HG03520 (cell line): Measurements from ENCODE around the gene CMA1.
A peak's percentile ranks its signal among the peaks of the same experiment; 100 is the strongest.
"Not testable (repeated sequence)": the region's sequence is repeated elsewhere in the genome, so short reads cannot be mapped to it uniquely, and the experiment has no call there.

ENCODE experiments used
- ATAC-seq: cut with Tn5 transposase; IDR thresholded peaks from one replicate; pipeline ENCODE4 v1.9.1; 2021; ENCODE audit warnings: mild to moderate bottlenecking, moderate library complexity; ENCODE audit not compliant: unreplicated experiment

Gene CMA1, protein sequence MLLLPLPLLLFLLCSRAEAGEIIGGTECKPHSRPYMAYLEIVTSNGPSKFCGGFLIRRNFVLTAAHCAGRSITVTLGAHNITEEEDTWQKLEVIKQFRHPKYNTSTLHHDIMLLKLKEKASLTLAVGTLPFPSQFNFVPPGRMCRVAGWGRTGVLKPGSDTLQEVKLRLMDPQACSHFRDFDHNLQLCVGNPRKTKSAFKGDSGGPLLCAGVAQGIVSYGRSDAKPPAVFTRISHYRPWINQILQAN

DNA sequence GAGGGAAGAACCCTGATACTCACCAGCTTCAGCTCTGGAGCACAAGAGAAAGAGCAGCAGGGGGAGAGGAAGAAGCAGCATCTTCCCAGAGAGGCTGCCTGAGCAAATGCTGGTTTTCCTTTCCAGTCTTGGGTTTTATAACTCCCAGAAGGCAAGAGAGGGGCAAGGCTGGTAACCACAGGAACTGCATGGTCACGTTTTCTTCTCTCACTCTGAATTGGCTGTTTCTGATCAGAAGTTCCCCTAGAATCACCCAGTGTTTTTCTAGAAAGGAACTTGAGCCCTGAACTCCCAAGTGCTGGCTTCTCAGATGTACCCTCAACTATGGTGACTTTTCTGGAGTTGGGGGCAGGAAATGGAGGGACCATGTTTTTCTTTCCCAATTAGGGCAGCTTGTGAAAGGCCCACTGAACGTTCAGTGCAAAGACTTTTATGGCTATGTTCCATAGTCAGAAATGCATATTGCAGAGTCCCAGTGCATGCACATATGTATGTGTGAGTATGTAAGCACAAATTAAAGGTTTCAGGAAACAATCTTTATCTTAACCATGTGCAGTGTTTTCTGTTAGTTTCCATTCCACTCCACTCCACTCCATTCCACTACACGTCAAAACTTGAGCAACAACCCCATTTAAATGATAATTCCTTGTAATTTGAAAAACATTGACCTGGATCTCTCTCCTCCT lies at the start of gene CMA1:
Gene CMA1 (minus strand): TSS at position 111 of the 686 bp plus-strand sequence. CDS start 30 bp downstream, at position 81.
- no peak for ATAC-seq

DNA sequence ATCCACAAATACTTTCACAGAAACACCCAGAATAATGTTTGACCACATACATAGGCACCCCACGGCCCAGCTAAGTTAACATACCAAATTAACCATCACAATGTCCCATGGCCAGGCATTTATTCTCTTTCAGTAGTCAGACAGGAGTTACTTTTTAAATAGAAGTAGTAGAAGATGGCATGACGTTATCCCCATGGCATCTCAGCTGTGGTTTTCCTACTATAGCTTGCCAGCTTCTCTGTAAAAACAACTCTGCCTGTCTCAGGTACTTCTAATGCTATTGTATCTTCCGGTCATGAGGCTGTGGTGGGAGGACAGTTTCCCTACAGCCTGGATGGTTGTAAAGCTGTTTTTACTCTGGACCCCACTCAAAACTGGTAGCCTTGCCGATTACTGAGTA lies 48.7 kb upstream of the CMA1 start:
- no peak for ATAC-seq

DNA sequence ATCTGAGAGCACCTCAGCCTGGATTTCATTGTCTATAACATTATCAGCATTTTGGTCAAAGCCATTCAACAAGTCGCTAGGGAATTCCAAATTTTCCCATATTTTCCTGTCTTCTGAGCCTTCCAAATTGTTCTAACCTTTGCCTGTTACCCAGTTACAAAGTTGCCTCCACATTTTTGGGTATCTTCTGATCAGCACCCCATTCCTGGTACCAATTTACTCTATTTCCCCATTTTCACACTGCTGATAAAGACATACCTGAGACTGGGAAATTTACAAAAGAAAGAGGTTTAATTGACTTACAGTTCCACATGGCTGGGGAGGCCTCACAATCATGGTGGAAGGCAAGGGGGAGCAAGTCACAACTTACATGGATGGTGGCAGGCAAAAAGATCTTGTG lies 41.0 kb upstream of the CMA1 start:
- ATAC-seq = not testable (repeated sequence)

DNA sequence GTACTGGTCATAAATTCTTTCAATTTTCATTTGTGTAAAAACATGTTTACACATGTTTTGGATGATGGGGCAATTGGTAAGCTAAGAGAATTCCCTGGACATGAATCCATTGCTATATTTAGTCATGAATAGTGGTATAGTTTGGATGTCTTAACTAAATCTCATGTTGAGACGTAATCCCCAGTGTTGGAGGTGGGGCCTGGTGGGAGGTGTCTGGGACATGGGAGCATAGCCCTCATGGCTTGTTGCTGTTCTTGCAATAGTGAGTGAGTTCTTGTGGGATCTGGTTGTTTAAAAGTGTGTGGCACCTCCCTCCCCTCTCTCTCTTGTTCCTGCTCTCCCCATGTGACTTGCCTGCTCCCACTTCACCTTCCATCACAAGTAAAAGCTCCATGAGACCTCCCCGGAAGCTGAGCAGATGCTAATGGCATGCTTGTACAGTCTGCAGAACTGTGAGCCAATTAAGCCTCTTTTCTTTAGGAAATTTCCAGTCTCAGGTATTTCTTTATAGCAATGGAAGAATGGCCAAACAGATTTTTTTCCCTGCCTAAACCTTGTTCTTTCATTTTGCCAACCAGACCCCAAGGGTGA lies 34.4 kb upstream of the CMA1 start:
- ATAC-seq = no peak

DNA sequence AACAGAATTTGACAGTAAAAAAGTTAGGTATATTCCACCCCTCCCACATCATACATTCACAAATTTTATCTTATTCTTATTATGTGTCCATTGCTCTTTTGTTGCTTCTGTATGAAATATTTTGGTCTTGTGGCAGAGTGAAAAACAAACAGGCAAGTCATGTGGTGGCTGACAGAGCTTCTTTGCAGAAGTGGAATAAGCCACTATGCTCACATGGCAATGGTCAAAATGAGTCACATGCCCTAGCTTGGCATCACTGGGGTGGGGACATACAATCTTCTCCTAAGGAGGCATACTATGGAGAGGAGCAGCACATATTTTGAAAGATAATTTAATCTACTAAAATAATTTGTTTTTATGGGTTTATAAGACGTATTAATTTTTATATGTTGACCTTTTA lies 27.7 kb upstream of the CMA1 start:
- no peak for ATAC-seq

DNA sequence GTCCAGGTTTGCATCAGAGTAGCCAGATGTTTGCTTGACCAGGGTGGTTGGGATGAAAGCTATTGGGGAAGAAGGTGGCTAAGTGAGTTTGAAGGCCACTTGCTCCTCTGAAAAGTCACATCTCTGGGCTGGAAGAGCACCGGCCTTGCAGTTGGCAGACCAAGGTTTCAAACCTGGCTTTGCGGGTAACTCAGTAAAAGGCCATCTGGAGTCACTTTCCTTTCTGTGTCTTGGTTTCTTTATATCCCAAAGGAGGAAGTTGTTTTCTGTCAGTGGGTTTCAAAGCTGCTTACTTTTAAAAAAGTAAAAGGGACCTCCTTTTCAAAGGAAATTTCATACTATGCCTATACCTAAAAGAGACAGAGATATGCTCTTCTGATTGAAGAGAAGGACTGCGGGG lies 26.2 kb upstream of the CMA1 start:
- ATAC-seq = no peak

DNA sequence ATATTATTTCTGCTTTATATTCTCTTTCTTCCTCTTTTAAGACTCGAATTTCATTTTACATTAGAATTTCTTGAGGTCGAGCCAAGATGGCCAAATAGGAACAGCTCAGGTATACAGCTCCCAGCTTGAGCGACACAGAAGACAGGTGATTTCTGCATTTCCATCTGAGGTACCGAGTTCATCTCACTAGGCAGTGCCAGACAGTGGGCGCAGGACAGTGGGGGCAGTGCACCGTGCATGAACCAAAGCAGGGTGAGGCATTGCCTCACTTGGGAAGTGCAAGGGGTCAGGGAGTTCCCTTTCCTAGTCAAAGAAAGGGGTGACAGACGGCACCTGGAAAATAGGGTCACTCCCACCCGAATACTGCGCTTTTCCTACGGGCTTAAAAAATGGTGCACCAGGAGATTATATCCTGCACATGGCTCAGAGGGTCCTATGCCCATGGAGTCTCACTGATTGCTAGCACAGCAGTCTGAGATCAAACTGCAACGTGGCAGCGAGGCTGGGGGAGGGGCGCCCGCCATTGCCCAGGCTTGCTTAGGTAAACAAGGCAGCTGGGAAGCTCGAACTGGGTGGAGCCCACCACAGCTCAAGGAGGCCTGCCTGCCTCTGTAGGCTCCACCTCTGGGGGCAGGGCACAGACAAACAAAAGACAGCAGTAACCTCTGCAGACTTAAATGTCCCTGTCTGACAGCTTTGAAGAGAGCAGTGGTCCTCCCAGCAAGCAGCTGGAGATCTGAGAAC lies 18.0 kb upstream of the CMA1 start:
- ATAC-seq = not testable (repeated sequence)

DNA sequence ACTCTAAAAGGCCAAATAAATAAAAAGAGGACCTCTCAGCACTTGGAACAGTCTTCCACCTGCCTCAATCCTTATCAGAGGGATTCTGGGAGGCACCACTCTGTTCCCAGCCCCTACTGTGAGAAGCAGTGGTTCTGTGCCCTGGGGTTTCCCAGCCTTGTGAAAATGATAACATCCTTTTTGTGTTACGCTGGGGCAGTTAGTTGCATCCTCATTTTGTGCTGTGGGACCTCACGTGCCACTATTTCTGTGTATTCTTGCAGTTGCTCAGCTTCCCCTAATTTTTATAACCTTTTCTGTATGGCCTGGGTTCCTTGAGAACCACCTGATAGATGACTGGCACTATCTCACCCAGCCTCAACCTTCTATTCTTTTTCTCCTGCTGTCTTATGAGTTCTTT lies 10.8 kb upstream of the CMA1 start:
- no peak for ATAC-seq

DNA sequence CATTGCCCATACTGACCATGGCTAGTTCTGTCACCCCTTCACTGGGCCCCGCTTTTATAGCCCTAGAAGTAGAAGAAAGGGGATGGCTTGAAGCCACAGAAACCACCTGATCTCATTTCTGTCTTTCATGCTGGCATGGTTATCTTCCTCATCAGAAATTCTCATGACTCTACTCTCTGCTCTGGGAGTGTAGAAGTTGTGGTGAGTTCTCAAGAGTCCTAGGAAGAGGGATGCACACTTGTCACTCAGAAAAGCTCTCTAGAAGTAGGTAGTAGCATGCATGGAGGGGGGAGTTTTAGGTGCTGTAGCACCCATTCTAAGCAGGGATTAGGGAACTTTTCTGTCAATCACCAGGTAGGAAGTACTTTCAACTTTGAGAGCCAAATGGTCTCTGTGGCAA lies 6.1 kb upstream of the CMA1 start:
- ATAC-seq = no peak

DNA sequence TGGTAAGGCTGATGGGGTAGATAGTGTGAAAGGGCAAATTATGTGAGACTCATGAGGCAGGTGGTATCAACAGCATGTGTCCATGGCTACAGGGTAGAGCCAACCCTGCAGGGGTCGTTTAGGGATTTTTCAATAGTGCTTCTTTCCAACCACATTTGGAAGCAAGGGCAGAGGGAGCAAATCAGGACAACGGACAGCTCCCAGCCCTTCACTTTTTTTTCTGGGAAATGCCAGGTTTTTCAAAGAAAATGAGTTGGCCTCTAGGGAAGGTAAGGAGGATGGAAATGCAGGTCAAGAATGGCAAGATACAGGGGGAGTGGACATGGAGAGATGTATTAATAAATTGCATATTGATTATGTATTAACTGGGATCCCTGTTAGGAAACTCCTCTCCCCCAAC lies 4.9 kb upstream of the CMA1 start:
- ATAC-seq = no peak

DNA sequence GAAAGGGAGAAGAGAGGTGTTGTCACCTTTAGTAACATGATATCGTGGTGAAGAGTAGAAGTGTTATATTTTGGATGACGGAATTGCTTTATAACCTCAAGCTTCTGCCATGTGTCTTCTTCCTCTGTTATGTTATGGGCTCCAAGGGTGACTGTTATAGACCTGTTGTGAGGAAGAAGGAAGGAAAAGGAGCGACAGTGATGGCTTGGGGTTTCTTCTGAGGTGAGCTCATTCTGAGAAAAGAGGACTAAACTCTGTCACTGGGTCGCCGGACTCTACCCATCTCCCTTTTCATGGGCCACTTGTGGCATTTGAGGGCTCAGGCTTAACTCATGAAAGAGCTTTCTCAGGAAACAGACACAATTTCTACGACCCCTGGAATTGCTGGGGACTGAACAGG lies 1.6 kb downstream of the CMA1 start:
- no peak for ATAC-seq

DNA sequence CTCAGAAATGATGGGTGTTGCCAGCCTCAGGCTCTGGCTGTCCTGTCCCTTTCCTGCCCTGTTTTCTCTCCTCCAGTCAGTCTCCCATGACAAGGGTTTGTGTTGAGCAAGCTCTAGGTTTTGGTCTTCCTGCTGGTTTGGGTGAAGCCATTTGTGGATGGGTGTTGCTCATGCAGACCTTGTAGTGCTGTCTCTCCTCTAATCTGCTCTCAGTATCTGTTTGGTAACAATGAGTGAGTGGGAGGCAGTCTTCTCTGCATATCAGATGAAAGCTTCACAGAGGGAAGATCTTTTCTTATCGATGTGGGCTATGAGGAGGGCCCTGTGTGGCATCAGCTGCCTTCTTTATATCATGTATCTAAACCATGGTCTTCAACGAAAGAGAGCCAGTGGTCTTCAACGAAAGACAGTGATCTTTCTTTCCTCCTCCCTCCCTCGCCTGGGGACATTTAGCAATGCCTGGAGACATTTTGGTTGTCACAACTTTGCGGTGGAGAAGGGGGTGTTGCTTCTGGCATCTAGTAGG lies 3.6 kb downstream of the CMA1 start:
- ATAC-seq = no peak

DNA sequence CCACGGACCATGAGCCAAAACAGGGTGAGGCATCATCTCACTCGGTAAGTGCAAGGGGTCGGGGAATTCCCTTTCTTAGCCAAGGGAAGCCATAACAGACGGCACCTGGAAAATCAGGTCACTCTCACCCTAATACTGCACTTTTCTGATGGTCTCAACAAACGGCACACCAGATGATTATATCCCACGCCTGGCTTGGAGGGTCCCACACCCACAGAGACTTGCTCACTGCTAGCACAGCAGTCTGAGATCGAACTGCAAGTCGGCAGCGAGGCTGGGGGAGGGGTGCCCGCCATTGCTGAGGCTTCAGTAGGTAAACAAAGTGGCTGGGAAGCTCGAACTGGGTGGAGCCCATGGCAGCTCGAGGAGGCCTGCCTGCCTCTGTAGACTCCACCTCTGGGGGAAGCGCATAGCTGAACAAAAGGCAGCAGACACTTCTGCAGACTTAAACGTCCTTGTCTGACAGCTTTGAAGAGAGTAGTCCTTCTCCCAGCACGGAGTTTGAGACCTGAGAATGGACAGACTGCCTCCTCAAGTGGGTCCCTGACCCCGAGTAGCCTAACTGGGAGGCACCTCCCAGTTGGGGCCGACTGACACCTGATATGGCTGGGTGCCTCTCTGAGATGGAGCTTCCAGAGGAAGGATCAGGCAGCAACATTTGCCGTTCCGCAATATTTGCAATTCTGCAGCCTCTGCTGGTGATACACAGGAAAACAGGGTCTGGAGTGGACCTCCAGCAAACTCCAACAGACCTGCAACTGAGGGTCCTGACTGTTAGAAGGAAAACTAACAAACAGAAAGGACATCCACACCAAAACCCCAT lies 16.3 kb downstream of the CMA1 start:
- not testable (repeated sequence) for ATAC-seq

DNA sequence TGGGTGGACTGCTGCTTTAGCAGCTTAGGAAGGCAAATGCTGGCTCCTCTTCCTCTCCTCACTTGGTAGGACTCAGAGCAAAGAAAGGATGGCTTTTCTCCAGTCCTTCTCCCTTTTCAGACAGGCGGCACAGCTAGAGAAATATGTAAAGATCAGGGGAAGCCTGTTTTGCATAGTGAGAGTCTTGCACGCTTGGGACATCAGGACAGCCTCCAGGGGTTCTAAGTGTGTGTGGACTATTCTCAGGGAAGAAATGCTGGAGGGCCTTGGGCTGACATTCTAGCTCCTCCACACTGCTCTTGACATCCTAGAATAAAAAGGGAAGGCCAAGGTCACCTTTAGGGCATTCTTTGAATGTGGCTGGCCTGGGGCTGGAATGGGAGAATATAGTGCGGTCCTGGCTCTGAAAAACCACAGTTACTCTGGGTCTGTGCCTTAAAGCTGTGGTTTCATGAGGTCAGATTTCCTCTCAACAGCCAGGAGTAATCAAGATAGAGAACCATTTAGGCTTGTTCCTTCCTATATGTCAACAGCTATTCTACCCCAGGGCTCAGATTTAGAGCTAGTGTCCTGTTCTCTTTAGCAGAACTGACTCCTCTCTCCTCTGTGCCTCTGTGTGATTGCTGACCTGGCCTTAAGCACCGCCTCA lies 24.3 kb downstream of the CMA1 start:
- no peak for ATAC-seq

DNA sequence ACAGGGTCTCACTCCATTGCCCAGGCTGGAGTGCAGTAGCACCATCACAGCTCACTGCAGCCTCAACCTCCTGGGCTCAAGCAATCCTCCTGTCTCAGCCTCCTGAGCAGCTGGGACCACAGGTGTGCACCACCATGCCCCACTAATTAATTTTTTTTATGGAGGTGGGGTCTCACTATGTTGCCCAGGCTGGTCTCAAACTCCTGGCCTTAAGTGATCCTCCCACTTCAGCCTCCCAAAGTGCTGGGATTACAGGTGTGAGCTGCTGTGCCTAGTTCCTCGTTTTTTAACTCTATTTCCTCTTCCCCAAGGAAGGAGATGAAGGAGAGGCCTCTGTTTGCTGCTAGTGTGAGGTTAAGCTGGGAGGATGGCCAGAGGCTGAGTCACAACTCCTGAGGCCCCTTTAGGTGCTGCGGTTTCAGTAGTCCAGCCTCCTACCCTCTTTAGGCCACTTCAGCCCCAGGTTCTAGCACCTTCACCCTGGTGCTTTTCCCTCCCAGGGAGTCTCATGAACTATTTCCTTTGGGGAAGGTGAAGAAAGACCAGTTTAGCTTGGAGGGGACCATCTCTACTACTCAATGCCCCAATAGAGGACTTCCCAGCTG lies 25.3 kb downstream of the CMA1 start:
- ATAC-seq = not testable (repeated sequence)

DNA sequence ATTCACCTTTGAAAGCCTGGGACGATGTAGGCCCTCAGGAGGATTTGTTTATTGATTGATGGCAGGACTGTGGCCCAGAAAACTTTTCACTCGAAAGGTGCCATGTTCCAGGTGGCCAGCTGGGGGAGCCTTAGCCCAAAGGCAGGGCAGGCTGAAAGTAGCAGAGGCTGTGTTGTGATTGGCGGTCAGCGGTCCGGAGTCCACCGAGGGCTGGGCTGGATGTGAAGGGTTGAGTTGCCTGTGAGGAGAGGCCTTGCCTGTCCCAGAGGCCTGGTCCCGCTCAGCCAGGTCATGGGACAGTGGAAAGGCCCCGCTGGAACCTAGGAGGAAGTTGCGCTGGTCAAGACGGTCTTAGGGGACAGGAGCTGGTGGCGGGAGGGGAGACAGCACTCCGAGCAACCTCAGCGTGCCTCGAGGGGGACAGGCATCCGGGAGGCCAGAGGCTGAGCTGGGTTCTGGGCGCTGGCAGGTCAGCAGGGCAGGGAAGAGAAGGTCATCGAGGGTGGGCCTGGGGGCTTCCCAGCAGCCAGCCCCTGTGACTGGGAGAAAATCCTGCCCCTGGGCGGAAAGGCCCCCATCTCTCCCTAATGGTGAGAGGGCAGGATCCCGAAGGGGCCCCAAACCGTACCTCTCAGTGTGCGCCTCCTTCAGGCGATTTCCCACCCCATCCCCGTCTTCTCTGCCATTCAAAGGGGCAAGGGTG lies 26.3 kb downstream of the CMA1 start:
- peak; percentile 56 for ATAC-seq

DNA sequence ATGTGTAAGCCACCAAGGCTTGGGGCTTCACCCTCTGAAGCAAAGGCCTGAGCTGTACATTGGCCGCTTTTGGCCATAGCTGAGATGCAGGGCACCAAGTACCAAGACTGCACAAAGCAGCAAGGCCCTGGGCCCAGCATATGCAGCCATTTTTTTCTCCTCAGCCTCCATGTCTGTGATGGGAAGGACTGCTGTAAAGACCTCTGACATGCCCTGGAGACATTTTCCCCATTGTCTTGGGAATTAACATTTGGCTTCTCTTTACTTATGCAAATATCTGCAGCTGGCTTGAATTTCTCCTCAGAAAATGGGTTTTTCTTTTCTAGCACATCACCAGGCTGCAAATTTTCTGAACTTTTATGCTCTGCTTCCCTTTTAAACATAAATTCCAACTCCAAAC lies 28.1 kb downstream of the CMA1 start:
- not testable (repeated sequence) for ATAC-seq

DNA sequence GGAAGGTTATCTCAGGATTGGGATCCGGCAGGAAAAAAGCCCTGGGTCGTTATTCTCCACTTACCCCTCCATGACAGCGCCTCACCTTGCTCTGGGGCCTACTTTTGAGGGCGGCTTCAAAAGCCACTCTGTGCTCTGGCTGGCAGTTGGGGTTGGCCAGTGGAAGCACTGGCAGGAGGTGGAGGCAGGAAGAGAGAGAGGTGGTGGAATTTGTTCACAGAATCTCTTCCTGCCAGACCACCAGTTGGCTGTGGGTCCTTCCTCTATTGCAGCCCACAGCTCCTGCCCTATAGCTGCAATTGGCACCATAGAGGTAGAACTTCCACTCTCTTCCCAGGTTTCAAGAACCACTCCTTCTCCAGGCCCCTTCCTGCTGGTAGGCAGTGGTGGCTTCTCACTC lies 32.8 kb downstream of the CMA1 start:
- no peak for ATAC-seq

DNA sequence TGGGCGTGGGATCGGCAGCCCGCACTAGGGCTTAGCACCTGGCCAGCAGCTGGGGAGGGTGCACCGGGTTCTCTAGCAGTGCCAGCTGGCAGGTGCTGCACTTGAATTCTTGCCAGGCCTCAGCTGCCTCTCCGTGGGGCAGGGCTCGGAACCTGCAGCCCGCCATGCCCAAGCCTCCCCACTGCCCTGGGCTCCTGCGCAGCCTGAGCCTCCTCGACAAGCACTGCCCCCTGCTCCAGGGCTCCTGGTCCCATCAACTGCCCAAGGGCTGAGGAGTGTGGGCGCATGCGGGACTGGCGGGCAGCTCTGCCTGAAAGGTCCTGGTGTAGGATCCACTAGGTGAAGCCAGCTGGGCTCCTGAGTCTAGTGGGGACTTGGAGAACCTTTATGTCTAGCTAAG lies 34.9 kb downstream of the CMA1 start:
- no peak for ATAC-seq
